HG02884 (cell line): ENCODE results near the gene CHST2.
"Not testable (repeated sequence)": the region's sequence is repeated elsewhere in the genome, so short reads cannot be mapped to it uniquely, and the experiment has no call there.

ENCODE experiments used
- ATAC-seq: cut with Tn5 transposase; IDR thresholded peaks from one replicate; pipeline ENCODE4 v1.9.1; 2021; ENCODE audit warnings: mild to moderate bottlenecking, moderate library complexity; ENCODE audit not compliant: unreplicated experiment

CHST2 gene, protein sequence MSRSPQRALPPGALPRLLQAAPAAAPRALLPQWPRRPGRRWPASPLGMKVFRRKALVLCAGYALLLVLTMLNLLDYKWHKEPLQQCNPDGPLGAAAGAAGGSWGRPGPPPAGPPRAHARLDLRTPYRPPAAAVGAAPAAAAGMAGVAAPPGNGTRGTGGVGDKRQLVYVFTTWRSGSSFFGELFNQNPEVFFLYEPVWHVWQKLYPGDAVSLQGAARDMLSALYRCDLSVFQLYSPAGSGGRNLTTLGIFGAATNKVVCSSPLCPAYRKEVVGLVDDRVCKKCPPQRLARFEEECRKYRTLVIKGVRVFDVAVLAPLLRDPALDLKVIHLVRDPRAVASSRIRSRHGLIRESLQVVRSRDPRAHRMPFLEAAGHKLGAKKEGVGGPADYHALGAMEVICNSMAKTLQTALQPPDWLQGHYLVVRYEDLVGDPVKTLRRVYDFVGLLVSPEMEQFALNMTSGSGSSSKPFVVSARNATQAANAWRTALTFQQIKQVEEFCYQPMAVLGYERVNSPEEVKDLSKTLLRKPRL

DNA sequence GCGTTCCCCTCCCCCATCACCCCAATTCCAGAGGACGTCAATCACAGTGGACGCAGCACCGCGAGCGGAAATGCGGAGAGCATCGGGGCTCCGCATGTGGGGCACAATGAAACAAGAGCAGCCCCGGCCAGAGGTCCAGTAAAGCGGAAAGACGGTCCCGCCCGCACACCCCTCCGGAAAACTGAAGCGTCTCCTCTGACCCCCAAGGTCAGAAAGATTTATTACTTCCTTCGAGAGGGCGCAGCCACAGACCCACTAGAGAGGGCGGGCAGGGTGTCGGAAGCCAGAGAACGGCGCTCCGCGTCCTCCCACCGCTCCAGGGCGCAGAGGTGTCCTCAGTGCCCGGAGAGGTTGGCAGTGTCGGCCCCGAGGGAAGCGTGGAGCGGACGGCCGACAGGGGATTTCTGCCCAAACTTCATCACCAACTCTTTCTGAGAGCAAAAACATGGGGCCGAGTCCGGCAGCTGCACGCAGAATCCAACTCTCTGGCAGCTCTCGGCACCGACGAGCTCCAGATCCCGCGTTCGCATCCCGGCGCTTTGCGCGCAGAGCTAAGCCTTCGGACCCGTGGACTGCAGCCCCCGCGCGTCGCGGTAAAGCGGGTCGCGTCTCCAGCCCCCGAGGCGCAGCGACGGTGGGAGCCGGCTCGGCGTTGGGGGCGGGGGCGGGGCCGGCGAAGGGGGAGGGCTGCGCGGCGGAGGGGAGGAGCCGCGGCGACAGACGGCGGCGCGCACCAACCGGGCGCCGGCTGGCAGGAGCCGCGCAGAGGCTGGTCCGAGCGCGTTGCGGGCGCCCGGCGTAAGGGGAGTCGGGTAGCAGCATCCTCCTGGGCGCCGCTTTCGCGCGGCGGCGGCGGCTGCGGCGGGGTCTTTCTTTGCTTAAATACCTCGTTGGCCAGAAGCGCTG is at the start of gene CHST2:
Gene CHST2 (plus strand): TSS at position 763 of the 906 bp plus-strand sequence. CDS start 1,046 bp downstream, outside the sequence.
- ATAC-seq: peak; percentile 63

DNA sequence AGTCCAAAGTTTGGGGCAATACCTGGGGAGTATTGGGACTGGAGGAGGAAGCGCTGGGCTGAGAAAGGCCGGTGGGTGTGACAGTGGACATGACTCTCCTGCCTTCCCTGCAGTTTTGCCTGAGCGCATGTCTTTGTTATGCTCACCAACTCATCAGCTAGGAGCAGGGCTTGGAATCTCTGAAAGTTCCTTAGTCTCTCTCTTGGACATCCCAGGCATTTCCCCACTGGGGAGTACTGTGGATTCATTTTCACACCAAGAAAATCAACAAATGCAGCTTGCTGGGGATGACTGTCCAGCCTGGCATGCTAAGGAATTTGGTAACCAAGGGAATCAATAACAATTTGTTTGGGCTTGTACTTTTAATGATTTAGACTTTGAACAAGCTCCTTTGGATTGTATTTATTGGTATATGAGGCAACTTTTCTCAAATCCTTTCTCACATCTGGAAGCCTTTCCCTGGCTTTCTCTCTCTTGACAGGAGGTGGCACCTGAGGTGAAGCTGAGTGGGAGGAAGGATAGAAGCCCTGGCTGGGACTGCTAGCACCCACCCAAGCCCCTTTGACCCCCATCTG is 48.5 kb upstream of the CHST2 start:
- ATAC-seq: no peak

DNA sequence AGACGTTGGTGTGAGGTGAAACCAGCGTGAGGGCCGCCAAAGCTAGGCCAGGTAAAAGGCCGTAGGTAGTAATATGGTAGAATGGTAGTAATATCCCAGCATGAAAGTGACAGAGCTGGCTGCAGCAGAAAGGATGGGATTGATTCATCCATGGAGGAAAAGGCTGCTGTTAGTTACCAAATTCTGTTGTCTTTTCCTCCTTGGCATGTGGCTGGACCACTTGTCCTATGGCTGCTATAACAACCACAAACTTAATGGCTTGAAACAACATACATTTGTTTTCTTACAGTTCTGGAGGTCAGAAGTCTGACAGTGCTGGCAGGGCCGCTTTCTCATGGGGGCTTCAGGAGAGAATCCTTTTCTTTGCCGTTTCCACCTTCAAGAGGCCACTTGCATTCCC is 47.8 kb upstream of the CHST2 start:
- ATAC-seq: no peak

DNA sequence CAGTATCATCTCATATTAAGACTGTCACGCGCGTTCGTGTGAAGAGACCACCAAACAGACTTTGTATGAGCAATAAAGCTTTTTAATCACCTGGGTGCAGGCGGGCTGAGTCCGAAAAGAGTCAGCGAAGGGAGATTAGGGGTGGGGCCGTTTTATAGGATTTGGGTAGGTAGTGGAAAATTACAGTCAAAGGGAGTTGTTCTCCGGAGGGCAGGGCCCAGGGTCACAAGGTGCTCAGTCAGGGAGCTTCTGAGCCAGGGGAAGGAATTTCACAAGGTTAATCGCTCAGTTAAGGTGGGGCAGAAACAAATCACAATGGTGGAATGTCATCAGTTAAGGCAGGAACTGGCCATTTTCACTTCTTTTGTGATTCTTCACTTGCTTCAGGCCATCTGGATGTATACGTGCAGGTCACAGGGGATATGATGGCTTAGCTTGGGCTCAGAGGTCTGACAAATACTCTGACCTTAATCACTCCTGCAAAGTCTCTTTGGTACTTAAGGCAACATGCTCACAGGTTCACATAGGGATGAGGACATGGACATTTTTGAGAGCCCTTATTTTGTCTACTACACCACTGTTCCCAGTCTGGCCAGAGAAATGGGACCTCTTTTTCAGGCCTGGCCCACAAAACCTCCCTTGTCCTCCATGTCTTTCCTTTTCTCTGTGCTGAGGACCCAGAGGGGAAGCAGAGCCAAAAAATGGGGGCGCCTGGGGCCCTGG is 47.1 kb upstream of the CHST2 start:
- not testable (repeated sequence) for ATAC-seq

DNA sequence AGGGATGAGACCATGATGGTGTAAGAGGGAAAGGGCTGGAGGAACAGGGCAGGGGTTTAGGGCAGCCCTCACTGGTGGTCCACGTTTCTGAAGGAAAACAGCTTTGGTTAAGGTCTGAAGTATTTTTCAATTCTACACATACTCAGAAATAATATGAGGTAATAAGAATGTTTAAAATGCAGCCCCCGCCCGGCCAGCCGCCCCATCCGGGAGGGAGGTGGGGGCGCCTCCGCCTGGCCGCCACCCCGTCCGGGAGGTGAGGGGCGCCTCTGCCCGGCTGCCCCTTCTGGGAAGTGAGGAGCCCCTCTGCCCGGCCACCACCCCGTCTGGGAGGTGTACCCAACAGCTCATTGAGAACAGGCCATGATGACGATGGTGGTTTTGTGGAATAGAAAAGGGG is 46.0 kb upstream of the CHST2 start:
- not testable (repeated sequence) for ATAC-seq

DNA sequence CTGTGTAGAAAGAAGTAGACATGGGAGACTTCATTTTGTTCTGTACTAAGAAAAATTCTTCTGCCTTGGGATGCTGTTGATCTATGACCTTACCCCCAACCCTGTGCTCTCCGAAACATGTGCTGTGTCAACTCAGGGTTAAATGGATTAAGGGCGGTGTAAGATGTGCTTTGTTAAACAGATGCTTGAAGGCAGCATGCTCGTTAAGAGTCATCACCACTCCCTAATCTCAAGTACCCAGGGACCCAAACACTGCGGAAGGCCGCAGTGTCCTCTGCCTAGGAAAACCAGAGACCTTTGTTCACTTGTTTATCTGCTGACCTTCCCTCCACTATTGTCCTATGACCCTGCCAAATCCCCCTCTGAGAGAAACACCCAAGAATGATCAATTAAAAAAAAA is 45.6 kb upstream of the CHST2 start:
- ATAC-seq: not testable (repeated sequence)

DNA sequence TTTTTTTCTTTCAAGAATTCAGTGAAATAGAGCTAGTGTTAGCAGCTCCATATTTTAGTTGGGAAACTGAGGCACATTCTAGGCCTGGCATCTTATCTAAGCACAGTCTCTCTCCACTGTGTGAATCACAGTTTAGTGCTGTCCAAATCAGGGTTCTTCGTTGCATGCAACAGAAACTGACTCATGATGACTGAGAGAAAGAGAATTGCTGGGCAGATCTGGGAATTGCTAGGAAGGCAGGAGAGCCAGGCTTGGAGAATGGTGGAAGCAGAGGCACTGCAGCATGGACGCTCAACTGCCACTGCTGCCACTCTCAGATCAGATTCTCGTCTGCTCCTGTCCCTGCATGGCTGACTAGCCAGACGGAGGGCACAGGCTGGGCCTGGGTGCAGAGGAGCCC is 40.7 kb upstream of the CHST2 start:
- no peak for ATAC-seq

DNA sequence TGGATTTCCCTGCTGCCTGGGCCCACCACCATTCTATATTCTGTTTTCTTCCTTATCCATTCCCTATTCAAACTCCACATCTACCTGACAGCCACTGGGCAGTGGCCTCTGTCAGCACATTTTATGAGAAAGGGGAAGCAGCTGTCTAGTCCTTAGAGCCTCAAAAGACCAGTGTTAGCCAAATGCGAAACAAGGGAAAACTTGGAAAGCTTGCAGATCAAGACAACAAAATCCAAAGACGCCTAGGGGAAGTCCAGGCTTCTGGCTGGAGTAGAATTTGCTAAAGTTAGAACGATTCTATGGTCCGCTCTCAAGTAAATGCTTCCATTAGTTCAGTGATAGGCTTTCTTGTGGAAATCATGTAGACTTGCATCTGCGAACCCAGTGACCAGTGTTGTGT is 39.4 kb upstream of the CHST2 start:
- no peak for ATAC-seq

DNA sequence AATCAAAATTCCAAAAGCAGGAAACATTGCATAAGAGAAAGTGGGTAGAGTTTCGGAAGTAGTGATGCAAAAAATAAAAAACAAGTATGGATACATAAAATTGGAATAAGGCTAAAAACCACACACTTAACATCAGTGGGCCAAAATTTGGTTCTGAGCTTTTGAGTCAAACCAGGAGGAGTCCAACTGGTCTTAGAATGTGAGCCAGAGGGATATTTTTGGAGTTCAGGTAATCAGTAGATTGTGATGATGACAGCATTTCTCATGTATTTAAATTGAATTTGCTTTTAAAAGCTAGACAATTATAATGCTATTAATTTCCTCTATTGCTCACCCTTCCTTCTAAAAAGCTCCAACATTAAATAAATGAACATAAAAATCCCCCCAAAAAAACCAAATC is 38.2 kb upstream of the CHST2 start:
- ATAC-seq: no peak

DNA sequence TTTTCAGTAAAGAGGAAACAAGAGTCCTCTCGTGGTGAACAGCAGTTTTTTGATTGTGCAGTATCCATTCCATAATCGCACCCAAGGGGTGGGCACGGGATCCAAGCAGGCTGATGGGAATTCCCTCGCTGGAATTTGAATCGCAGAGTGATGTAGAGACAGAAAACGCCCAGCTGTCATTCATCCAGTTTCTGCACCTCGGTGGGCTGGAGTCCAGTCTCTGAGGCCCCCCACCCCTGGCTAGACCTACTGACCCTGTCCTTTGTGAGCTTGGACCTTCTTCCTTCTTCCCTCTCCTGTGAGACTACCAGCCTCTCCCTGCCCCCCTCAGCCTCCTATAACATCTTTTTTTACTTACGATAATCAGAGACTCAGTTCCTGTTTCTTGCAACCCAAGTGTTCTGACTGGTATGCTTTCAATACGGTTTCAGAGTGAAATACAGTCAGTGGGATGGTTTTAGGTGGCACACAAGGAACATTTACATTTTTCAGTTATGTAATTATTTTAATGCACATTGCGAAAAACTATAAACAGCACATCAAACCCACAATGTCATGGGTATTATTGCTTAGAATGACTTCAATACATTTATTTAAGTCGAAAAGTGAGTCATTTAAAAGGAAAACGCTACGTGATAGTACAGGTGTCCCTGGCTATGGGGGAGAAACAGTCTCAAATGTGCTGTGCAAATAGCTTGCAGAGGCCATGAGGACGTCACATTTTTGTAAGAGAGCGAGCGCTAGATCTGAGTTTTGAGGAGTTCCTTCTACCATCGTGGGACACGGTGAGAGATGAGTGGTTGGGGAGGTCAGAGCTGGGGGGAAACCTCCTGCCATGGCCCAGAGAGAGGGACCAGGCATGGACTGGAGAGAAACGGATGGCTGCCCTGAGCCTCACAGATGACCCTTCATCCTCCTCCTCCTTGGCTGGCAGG is 37.5 kb upstream of the CHST2 start:
- peak; percentile 70 for ATAC-seq

DNA sequence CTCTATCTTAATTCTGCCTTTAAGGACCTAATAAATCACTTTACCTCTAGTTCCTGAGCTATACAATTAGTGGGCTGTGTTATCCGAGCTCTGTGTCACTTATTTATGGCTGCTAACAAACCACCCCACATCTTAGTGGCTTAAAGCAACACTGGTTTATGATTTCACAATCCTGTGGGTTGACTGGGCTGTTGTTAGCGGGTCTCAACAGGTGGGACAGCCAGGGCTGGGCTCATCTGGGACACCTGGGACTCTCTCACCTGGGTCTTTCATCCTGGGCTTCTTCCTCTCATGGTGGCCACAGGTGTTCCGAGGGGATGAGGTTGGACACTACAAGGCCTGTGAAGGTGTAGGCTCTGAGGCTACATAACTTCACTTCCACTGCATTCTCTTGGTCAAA is 35.8 kb upstream of the CHST2 start:
- no peak for ATAC-seq

DNA sequence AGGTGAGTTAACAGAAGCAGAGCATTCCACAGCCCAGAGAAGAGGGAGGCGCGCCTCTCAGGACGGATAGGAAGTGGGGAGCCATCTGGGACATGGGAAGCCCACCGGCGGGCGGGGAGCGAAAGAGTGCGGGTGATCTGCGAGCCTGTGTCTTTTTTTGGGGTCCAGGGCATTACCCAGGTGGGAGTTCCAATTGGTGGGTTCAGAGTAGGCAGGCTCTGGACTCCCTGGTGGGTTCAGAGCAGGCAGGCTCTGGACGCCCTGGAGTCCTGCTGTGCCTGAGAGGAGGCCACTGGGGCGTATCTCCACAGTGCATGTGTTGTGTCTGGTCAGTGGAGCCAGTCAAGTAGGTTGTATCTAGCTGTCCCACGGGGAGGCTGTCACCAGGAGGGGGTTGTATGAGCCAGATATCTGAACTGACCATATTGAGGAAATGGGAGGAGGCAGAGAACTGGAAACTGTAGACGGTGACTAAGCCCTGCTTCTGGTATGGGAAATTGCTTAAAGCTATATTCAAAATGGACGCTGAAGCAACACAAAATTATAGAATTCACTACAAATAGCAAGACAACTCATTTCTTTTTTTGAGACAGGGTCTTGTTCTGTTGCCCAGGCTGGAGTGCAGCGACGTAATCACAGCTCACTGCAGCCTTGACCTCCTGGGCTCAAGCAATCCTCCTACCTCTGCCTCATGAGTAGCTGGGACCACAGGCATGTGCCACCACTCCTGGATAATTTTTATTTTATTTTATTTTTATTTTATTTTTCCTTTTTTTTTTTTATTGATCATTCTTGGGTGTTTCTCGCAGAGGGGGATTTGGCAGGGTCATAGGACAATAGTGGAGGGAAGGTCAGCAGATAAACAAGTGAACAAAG is 34.5 kb upstream of the CHST2 start:
- ATAC-seq: peak; percentile 46

DNA sequence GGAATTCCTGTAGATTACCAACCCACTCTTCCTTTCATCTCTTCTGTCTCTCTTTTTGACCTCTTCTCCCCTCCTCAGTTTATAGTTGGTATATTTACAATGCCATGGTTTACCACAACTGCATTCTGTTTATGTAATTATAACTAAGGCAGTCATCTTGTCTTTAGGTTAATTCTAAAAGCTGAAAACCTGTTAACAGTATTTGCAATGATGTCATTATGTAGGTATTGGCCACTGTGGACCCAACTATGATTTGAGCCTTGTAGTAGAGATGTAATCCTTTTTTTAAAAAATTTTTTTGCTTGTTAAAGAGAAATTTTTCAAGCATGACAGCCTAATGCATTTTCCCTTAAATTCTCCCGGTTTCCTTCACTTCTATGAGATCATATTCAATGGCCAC is 30.7 kb upstream of the CHST2 start:
- no peak for ATAC-seq

DNA sequence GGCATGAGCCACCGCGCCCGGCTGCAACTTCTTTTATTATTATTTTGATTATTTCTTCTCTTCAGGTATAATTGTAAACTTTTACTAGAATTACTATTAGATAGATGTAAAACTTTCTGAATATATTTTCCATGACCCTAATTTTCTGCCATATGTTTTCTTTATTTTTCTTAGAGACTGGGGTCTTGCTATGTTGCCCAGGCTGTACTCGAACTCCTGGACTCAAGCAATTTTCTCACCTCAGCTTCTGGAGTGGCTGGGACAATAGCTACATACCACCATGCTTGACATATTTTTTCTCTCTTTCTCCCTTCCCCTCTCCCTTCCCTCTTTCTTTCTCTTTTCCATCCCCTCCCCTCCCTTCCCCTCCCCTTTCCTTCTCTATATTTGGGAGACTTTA is 29.6 kb upstream of the CHST2 start:
- no peak for ATAC-seq

DNA sequence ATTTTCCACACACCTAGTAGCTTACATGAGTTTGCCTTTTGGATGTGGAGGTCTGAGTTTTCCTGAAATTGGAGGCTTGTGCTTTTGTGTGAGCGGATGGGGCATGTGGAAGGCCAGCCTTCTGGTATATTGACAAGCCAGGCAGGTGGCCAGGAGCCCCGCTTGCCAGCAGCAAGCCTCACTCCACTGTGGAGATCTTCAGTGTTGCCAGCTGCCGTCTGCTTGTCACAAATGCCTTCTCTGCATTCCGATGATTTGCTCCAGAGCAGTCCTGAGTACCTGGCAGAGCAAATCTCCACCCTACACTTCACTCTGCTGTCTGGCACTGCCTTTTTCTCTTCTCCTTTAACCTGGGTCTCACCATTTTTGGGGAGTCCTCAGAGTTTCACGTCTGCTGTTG is 29.1 kb upstream of the CHST2 start:
- no peak for ATAC-seq

DNA sequence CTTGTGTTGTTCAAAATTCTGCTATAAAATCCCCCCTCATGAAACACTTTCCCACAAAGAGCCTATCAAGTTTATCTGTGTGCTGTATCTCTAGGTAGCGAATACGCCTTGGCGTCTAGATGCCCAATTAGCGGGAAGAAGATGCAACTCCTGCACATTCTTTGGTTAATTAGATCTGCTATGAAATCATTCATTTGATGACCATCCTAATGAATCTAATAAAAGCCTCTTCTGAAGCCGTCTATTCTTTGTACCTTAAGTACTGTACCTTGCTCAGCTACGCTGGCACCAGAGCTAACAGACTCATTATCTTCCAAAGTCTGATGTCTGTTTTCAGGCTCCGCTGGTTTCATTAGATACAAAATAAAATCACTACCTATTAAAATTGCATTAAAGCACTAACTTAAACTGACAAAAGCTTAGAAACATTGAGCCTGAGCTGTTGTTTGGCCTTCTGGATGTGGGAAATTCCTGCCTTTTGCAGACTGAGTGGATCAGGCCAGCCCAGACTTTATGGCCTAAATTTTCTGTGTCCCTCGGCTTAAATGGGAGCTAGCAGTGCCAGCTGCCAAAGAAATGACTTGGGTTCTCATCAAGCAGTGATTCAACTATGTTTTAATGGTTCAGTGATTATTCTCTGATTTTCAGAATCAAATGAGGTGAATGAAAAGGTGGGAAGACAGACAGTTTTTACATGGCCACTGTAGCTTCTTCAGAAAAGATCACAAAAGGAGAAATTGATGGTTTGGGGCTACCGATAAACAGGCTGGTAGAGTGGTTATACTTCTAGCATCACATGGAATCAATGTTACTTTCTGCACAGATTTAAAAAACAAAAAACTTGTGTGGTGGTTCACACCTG is 28.4 kb upstream of the CHST2 start:
- no peak for ATAC-seq

DNA sequence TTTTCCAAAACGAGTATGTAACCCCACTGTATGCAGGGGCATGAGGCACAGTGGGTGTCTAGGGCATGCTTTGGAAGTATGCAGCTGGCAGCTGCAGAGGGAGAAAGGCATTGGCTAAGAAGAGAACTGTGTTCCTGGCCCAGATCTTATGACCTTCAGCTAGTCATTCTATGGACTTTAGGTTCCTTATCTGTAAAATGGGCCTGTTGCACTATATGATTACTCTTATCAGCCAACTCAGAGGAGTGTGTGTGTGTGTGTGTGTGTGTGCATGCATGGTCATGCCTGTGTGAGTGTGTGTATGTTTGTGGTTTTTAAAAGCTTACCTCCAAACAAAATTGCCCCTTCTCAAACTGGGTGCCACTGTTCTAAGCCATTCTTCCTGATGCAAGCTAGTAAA is 27.4 kb upstream of the CHST2 start:
- ATAC-seq: no peak

DNA sequence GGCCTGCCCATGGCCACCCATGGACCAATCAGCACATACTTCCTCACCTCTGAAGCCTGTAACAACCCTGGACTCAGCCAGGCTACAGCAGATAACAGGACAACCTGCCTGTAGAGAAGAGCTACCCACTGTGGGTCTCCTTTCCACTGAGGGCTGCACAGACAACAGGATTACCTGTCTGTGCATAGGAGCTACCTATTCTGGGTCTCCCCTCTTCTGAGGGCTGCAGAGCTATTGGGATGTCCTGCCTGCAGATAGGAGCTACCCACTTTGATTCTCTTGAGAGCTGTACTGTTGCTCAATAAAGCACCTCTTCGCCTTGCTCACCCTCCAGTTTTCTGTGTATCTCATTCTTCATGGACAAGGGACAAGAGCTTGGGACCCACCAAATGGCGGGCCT is 23.8 kb upstream of the CHST2 start:
- ATAC-seq: no peak
